Activated CD4-positive, alpha-beta T cell treated with anti-CD3 and anti-CD28 coated beads, Interleukin-2, Interleukin-4, amounts not matched to agents 100 ng/mL and 50 ng/mL, durations not matched to agents 16 hours and 8 hours (primary cell): Measurements from ENCODE around the gene PRL.

Experiments
- DNase-seq: peaks from one replicate; pipeline ENCODE4 v3.0.0-alpha.2; 2020; ENCODE audit warnings: low spot score

PRL gene

DNA sequence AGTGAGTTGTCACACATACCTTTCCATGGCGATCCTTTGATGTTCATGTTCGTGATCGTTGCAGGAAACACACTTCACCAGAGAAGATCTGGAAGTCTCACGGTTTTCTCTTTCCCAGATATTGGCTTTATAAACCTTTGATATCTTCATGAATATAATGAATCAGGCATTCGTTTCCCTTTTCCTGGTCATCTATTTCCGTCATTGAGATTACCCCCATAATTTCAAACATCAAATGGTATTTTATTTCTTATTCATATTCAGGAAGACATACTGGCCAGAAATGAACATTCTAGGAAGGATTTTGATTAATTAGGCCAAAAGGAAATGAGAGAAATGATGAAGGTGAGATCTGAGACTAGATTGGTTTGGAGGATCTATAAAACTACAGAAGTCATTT is at the start of gene PRL:
Gene PRL, minus strand, starts transcription at position 101 of the 400 bp plus-strand sequence. Its CDS starts 54 bp downstream, at position 47.
- no peak for DNase-seq

DNA sequence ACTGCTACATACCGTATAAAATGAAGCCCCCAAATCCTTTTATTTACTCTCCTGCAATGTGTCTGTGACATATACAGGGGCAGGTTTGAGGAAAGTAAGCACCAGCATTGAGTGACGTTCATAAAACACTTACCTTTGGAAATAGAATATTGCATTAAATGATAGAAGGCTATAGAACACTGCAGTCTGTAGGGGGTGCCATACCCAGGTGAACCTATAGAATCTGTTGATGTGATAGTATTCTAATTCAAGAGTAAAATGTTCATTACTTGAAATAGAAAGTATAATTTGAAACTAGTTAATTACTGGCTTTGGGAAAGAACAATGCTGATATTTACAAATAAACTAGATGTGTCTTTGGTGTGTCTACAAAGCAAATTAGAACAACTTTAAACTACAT is 47.0 kb upstream of the PRL start:
- DNase-seq: no peak

GRCh38 chr6:22334778-22335177 is 37.9 kb upstream of the PRL start:
- DNase-seq: no peak

DNA sequence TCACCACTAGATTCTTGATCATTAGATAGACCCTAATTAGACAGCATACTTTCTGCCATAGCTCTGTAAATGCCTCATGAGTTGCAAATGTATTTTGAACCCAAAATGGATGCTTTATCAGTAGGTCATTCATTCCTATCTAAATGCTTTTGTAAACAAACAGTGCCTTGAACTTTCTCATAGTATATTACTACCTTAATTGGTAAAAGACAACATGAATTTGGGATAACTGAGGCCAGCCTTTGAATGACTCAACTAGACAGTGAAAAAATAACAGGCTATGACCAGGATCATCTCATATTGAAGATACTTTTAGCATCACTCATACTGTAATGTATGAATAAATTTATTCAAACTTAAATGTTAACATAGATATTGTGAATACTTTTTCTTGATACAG is 37.0 kb upstream of the PRL start:
- DNase-seq: no peak

DNA sequence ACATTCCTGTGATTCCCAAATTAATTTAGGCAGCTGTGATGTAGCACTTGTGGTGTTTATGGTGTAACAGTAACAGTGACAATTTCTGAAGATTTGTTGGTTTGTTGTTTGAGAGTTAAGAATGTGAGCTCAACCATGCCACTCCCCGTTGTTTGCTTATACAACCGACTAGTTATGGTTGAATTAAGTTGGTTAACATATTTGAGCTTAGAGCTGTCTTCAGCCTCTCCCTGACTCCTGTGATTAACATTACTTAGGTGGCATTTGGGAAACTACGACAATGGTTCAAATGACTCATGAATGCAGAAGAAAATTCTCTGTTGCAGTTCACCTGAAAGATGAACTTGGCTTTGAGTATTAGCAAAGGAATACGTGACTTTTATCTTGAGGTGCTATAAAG is 35.9 kb upstream of the PRL start:
- no peak for DNase-seq

GRCh38 chr6:22332216-22332615 is 35.4 kb upstream of the PRL start:
- no peak for DNase-seq

DNA sequence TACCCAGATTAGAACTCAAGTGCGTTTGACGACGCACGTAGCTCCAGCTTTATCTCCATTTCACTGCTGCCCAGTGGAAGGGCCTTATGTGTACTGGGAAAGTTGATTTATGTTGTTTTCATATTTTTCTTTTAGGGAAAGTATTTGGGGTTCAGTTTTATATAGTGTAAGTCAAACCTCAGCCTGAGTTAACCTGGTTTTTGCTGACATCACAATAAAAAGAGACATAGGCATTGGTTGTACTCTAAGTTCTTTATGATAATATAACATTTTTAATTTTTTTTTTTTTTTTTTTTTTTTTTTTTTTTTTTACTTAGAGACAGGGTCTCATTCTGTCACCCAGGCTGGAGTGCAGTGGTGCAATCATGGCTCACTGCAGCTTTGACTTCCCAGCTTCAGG is 34.1 kb upstream of the PRL start:
- DNase-seq: no peak

GRCh38 chr6:22328474-22328873 is 31.6 kb upstream of the PRL start:
- DNase-seq: no peak

DNA sequence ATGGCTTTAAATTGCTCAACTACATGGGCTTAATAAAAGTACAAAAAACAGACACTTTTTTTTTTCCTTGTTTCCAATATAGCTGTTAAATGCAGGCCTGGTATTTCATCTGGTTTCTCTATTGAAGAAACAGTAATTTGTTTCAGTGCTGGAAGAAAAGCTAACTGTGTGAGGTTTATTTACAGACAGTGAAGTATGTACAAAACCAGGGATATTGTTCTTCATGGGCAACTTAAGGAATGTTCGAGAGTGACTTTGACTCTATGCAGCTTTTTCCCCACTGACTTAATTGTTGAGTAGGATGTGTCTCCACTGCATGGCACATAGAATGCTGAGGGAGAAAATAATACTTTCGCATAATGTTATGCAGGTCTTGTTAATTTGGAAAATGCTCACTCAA is 31.0 kb upstream of the PRL start:
- no peak for DNase-seq

DNA sequence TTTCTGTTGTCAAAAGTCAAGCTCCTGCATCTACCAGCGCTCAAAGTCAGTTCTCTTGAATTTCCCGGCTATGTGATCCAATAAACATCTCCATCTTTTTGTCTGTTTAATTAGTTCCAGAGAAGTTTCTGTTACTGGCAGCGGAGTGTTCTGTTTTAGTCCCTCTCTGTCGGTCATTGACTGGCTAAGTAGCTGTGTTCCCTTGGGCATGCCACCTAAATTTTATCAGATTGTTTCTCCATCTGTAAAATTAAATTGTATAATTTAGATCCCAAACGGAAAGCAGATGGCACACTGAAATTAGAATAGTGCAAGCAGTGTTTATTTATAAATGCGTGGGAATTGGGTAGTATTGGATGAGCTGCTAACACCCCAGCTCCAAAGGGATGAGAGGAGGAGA is 29.7 kb upstream of the PRL start:
- no peak for DNase-seq

- no peak for DNase-seq
These were observed 28.6 kb upstream of the PRL start for GRCh38 chr6:22325481-22325880.

- no peak for DNase-seq
These were observed 27.0 kb upstream of the PRL start for GRCh38 chr6:22323848-22324247.

- DNase-seq: no peak
These were observed 25.5 kb upstream of the PRL start for GRCh38 chr6:22322103-22323030.

DNA sequence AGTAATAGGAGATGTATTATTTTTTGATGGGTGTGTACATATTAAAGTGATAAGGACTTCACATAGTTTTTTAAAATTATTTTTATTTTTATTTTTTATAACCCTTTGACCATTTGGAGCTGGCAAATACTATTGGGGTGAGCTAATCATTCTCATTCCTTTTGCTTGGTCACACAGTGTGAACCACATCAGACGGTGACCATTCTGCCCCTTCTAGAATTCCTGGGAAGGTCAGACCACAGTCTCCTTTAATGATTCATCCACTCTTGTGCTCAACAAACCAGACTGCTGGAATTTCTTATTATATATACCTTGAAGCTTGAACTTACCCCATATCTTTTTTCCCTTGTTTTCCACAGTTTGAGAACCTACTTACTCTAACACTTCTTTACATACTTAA is 23.9 kb upstream of the PRL start:
- no peak for DNase-seq

DNA sequence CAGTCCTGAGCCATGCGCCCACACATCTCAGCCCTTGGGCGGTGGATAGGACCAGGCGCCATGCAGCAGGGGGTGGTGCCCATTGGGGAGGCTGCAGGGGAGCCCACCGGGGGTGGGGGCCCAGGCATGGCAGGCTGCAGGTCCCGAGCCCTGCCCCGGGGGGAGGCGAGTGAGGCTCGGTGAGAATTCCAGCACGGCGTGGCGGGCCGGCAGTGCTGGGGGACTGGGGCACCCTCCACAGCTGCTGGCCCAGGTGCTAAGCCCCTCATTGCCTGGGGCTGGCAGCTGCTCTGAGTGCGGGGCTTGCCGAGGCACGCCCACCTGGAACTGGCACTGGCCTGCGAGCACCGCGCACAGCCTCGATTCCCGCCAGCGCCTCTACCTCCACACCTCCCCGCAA is 21.6 kb upstream of the PRL start:
- no peak for DNase-seq

DNA sequence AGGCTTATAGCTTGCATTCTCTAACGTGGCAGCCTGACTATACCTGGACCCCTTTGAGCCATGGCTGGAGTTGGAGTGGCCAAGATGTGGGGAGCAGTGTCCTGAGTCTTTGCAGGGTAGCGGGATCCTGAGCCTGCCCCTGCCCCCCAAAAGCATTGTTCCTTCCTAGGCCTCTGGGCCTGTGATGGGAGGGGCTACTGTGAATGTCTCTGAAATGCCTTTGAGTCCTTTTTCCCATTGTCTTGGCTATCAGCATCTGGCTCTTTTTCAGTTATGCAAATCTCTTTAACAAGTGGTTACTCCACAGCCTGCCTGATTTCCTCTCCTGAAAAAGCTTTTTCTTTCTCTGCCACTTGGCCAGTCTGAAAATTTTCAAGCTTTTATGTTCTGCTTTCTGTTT is 17.0 kb upstream of the PRL start:
- DNase-seq: no peak

DNA sequence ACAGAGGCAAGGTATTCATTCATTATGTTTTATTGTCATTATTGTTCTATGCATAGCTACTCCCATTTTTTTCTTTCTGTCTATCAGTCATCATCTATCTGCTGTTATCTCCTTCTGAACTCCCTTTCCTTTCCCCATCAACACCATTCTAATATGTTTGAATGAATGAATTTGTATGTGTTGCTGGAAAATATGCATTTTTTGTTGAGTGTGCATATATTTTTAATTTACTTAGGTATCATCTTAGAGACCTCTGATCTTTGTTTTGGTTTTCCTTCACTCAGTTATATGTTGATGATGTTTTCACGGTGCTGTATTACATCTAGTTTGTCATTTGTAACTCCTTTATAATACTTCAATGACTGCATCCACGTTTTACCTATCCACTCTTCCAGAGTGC is 12.1 kb upstream of the PRL start:
- no peak for DNase-seq

GRCh38 chr6:22306741-22307466 is 10.1 kb upstream of the PRL start:
- DNase-seq: no peak

DNA sequence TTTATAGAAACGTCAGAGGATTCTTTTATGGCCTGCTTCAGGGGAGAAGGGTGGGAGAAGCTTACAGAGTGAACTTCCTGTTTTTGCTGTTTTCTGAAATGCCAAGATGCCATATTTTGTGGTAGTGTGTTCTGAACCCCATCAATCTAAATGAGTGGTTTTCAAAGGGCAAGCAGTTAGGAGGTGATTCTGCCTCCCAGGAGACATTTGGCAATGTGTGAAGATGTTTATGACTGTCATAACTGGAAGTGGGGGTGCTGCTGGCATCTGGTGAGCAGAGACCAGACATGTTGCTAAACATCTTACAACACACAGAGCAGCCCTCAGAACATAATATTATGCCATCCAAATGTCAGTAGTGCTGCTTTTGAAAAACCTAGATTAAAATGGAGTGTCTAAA is 6.0 kb upstream of the PRL start:
- DNase-seq: no peak

- DNase-seq: no peak
These were observed 3.6 kb upstream of the PRL start for GRCh38 chr6:22300273-22300998.

GRCh38 chr6:22298475-22298890 is 1.6 kb upstream of the PRL start:
- DNase-seq: no peak

DNA sequence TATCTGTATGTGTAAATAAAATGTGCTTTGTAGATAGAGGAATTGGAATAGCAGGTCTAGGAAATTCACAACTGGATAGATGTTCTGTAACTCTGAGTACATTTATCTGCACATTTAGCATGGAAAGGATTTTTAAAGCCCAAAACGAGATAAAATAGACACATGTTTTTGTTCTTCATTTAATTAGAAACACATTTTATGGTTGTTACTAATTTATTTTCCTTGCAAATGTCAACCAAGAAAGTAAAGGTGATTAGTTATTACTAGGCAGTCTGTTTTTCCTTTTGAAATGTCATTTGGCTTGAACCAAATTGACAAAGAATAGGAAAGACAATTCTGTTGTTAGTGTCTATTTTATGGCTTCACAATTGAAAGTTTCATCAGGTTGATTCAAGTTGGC is 769 bp downstream of the PRL start:
- DNase-seq: no peak

GRCh38 chr6:22295145-22295544 is 1.7 kb downstream of the PRL start:
- DNase-seq: no peak
